Left ventricle myocardium inferior (tissue), 1 donor: Measurements from ENCODE around the gene KCNIP2. TPM values are rescaled to one million over a fixed set of nuclear protein-coding genes. Genes with fewer than 3 reads are reported as not detected.

ENCODE experiments used
- DNase-seq: peaks from one replicate; pipeline ENCODE4 v3.0.0-alpha.2; 2020
- H3K27ac ChIP-seq: fragments of 200-600 bp; replicated peaks from 2 replicates; pipeline ENCODE4 v1.8.0; 2021
- H3K27me3 ChIP-seq: fragments of 200-600 bp; 2 replicates; pipeline ENCODE4 v1.8.0; 2021; ENCODE audit warnings: low read depth
- H3K36me3 ChIP-seq: fragments of 200-600 bp; 2 replicates; pipeline ENCODE4 v1.8.0; 2021
- H3K4me1 ChIP-seq: fragments of 200-600 bp; 2 replicates; pipeline ENCODE4 v1.8.0; 2021
- H3K4me3 ChIP-seq: fragments of 200-600 bp; 2 replicates; pipeline ENCODE4 v1.8.0; 2021; ENCODE audit warnings: mild to moderate bottlenecking, moderate library complexity
- H3K9me3 ChIP-seq: fragments of 200-600 bp; replicated peaks from 2 replicates; pipeline ENCODE4 v1.8.0; 2021
- intact Hi-C: fragments of 100-400 bp; cut with micrococcal nuclease; formaldehyde crosslinking; loops from one replicate; pipeline ENCODE4 v1.11.0; 2022
- total RNA-seq: library from RNA; stranded (reverse); fragmentation: NEBNext Ultra II Directional; extraction: Animal tissue kit (Norgen Biotek cat#: 25700); gene quantifications from one replicate; pipeline ENCODE4 v1.2.1, GENCODE V29; 2021
- TF ChIP-seq, protein P1 (sequence below): fragments of 200-600 bp; IDR thresholded peaks from 2 replicates; pipeline ENCODE4 v1.8.0; 2021; ENCODE audit warnings: antibody characterized with exemption, mild to moderate bottlenecking, borderline replicate concordance
- donor health status: DM: no; HTN: yes; CAD: no; lungs with severe emphysema.

The KCNIP2 gene
- total RNA-seq, 1 donor from 2014 or later, result 29.2 TPM

DNA sequence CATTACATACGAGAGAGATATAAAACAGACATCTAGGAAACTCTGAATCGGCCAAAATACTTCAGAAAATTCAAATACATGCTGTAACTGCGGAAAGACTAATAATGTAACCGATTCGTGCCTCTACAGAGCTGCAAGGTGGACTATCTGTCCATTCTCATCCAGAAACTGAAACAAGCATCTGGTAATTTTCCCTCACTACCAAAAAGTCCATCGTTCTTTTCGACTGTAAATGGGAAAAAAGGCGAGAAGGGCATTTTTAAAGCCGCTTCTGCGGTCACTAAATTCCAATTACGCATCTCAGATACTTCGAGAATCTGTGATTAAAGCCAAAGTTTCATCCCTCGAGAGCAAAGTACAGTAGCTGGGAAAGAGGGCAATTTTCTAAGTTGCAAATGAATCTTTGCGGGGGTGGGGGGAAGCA lies 26.7 kb downstream of the KCNIP2 start:
- Histone ChIP-seq H3K9me3 (no peaks in the 10 kb centered on the region), H3K27ac (peak overlapping the region; percentile 97), H3K27me3 (no peaks in the 10 kb centered on the region), H3K4me3 (peak overlapping the region; percentile 89), H3K36me3 (peaks cover 12% of the 10 kb centered on the region), H3K4me1 (peaks cover 77% of the 10 kb centered on the region)
- intact Hi-C loops, result no loop called here
- no peak for DNase-seq
- TF ChIP-seq, protein P1, sequence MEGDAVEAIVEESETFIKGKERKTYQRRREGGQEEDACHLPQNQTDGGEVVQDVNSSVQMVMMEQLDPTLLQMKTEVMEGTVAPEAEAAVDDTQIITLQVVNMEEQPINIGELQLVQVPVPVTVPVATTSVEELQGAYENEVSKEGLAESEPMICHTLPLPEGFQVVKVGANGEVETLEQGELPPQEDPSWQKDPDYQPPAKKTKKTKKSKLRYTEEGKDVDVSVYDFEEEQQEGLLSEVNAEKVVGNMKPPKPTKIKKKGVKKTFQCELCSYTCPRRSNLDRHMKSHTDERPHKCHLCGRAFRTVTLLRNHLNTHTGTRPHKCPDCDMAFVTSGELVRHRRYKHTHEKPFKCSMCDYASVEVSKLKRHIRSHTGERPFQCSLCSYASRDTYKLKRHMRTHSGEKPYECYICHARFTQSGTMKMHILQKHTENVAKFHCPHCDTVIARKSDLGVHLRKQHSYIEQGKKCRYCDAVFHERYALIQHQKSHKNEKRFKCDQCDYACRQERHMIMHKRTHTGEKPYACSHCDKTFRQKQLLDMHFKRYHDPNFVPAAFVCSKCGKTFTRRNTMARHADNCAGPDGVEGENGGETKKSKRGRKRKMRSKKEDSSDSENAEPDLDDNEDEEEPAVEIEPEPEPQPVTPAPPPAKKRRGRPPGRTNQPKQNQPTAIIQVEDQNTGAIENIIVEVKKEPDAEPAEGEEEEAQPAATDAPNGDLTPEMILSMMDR, result no peak

DNA sequence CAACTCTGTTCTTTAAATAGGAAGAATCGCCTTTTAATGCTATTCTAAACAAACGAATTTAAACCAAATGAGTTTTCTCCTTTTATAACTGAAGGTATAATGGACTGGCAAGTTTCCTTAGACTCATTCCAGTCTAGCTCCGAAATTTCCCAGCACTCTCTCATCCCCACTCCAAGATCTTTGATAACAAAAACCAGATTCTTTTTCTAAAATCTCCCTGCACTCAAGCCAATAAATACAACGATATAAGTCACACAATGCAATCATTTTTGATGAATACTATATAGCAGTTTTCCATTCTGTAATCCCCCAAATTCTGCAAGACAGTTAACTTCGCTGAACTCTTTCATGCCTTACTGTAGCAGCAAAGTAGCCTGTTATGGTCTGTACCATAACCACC lies 27.2 kb downstream of the KCNIP2 start:
- intact Hi-C loops, result no loop called here
- H3K27ac ChIP-seq, result peak overlapping the region; percentile 97

DNA sequence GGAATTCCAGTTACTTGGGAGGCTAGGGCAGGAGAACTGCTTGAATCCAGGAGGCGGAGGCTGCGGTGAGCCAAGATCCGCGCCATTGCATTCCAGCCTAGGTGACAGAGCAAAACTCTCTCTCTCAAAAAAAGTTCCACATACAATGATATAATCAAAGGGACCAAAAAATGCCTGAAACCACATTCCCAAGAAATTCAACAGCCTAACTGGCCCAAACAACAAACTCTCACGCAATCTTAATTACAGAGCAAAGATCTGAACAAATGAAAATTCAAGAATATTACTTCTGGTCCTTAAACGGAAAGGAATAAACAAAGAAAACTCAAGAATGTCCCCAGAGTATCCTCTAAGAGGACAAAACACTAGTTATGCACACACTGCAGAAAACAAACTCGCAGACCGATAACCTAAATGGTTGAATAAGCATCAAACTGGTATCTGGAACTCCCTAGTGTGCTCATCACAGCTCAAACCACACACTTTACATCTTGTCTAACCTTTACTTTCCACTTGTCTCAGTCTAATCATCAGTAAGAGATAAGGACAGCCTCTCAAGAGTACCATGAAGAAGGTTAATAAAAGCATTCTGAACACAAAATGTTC lies 29.0 kb downstream of the KCNIP2 start:
- H3K27ac ChIP-seq, result peak overlapping the region; percentile 97
- H3K9me3 ChIP-seq, result no peaks in the 10 kb centered on the region
- intact Hi-C loops, result no loop called here
- H3K27me3 ChIP-seq, result no peaks in the 10 kb centered on the region
- no peak for DNase-seq
- peaks cover 36% of the 10 kb centered on the region for H3K36me3 ChIP-seq
- H3K4me3 ChIP-seq, result peak overlapping the region; percentile 89
- TF ChIP-seq, protein P1, result no peak
- peaks cover 85% of the 10 kb centered on the region for H3K4me1 ChIP-seq

More for the DNA sequence above, 27.2 kb downstream of the KCNIP2 start:
- Histone ChIP-seq H3K9me3 (no peaks in the 10 kb centered on the region), H3K4me1 (peaks cover 78% of the 10 kb centered on the region), H3K4me3 (peak overlapping the region; percentile 89), H3K36me3 (peaks cover 18% of the 10 kb centered on the region), H3K27me3 (no peaks in the 10 kb centered on the region)
- TF ChIP-seq, protein P1, result no peak
- no peak for DNase-seq

DNA sequence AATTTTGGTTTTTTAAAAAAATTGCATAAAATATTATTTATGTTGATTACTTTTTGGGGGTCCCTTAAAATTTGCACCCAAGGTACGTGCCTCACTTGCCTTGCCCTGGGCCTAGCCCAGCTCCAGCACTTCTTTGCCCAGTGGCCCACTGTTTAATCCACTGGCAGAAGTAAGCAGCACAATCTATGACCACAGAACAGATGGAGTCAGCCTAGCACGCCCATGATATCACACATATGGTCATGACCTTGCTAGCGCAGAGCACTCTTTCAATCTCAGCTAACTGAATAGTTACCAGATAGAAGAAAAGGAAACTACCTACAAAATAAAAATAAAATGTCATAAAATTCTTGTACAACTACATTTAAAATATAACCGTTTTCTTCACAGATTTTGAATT lies 31.0 kb downstream of the KCNIP2 start:
- intact Hi-C loops, result no loop called here

DNA sequence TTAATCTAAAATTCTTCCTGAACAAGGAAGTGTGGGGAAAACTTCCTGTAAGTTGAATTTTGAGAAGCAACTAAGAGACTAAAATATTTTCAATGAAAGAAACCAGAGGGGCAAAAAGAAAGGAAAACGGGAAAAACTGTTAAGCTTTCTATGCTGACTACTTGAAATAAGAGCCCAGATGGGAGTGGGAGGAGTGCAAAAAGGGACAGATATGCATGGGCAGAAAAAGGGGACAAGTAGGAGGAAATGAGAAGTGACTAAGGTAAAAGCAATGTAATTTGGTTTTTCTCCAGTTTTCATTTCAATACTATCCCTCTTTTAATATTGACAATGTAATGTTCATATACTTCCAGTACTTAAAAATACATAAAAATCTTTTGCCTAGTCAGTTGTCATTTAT lies 36.4 kb downstream of the KCNIP2 start:
- H3K27ac ChIP-seq, result no peak overlapping the region
- DNase-seq, result no peak
- peaks cover 31% of the 10 kb centered on the region for H3K4me1 ChIP-seq
- TF ChIP-seq, protein P1, result no peak
- intact Hi-C loops, result no loop called here
- no peaks in the 10 kb centered on the region for H3K9me3 ChIP-seq
- no peak overlapping the region for H3K4me3 ChIP-seq
- no peaks in the 10 kb centered on the region for H3K27me3 ChIP-seq
- peaks cover 98% of the 10 kb centered on the region for H3K36me3 ChIP-seq

More for the DNA sequence above, 31.0 kb downstream of the KCNIP2 start:
- no peak for DNase-seq
- Histone ChIP-seq H3K4me1 (peaks cover 74% of the 10 kb centered on the region), H3K27ac (peak overlapping the region; percentile 97), H3K27me3 (no peaks in the 10 kb centered on the region), H3K36me3 (peaks cover 56% of the 10 kb centered on the region), H3K4me3 (no peak overlapping the region), H3K9me3 (no peaks in the 10 kb centered on the region)
- TF ChIP-seq, protein P1, result no peak
